ENCODE results near the gene PERM1.

Gene PERM1

GRCh38 chr1:930633-931138, 51.2 kb downstream of the PERM1 start:
- DNase-seq = no peak

GRCh38 chr1:929712-930632, 51.9 kb downstream of the PERM1 start:
- no peak for DNase-seq

GRCh38 chr1:928825-929661, 52.9 kb downstream of the PERM1 start:
- DNase-seq = no peak

GRCh38 chr1:927748-928147, 54.1 kb downstream of the PERM1 start:
- no peak for DNase-seq

- no peak for DNase-seq
These were observed 54.7 kb downstream of the PERM1 start for GRCh38 chr1:927234-927633.

- no peak for DNase-seq
These were observed 56.1 kb downstream of the PERM1 start for GRCh38 chr1:925561-926421.
